Measurements from ENCODE around the gene KMT2D. TPM values are rescaled to one million over a fixed set of nuclear protein-coding genes. Genes with fewer than 3 reads are reported as not detected.

KMT2D gene
- total RNA-seq, 4 donors from 2014 or later: 36.0 to 99.0 (median 71.3) TPM

GRCh38 chr12:49013428-49013827, 47.2 kb downstream of the KMT2D start:
- TF ChIP-seq CTCF (IDR thresholded peaks at IDR 0.05 in 4 of 5, conservative IDR thresholded peaks at IDR 0.05 in 1 of 5) (no peak), POLR2A (IDR thresholded peaks at IDR 0.05) (no peak)
- Histone ChIP-seq H3K4me3 (no peak overlapping the region), H3K27me3 (no peaks in the 10 kb centered on the region), H3K4me1 (peaks cover 41 to 89% of the 10 kb centered on the region in 2 donors), H3K27ac (peak overlapping the region; percentile 75 to 99 (median 97)), H3K9me3 (no peaks in the 10 kb centered on the region), H3K36me3 (peaks cover 0 to 8% of the 10 kb centered on the region in 2 donors)
- DNase-seq (peak in 1 of 2 donors; percentile 48), ATAC-seq (peak; percentile 37 to 38)
- in situ Hi-C loops (cut with MboI; ENCODE audit: low sequenced_read_pairs in 4 of 4) (no loop called here), intact Hi-C loops (cut with DNase I; ENCODE audit: low total_unique reads) (loop anchor here (5.0 kb wide), 1 partner anchor 341 kb away; no protein-coding TSS in a partner anchor)

- in situ Hi-C loops (cut with MboI; ENCODE audit: low sequenced_read_pairs in 4 of 4): no loop called here
- Histone ChIP-seq H3K4me1 (peaks cover 37 to 90% of the 10 kb centered on the region in 2 donors), H3K27ac (peak overlapping the region; percentile 75 to 99 (median 97)), H3K27me3 (no peaks in the 10 kb centered on the region), H3K36me3 (peaks cover 0 to 8% of the 10 kb centered on the region in 2 donors), H3K9me3 (no peaks in the 10 kb centered on the region), H3K4me3 (no peak overlapping the region)
- no peak for TF ChIP-seq POLR2A (IDR thresholded peaks at IDR 0.05)
- no peak for TF ChIP-seq CTCF (IDR thresholded peaks at IDR 0.05 in 4 of 5, conservative IDR thresholded peaks at IDR 0.05 in 1 of 5)
- no peak for DNase-seq
- ATAC-seq: no peak
- intact Hi-C loops (cut with DNase I; ENCODE audit: low total_unique reads): loop anchor here (5.0 kb wide), 1 partner anchor 340 kb away; no protein-coding TSS in a partner anchor
These were observed 47.9 kb downstream of the KMT2D start for GRCh38 chr12:49012739-49013138.

Other genes with a start within 250 kb of the KMT2D start
- gene CACNB3, start 242.3 kb downstream of the KMT2D start, total RNA-seq: 1 to 10 TPM; 1.2 to 5.7 (median 2.7) TPM
- gene DDX23, start 208.6 kb downstream of the KMT2D start, total RNA-seq: 10 to 100 TPM; 55.8 to 80.6 (median 75.7) TPM
- gene RND1, start 194.9 kb downstream of the KMT2D start, total RNA-seq: under 1 TPM in 1 of 4 donors, not detected in 3; 0.36 TPM
- 1 to 10 TPM in 3 of 4 donors, not detected in 1; 2.1 to 3.9 (median 3.0) TPM for gene FKBP11, start 135.3 kb downstream of the KMT2D start, total RNA-seq
- gene ARF3, start 103.3 kb downstream of the KMT2D start, total RNA-seq: 10 to 100 TPM in 3 of 4 donors, 1 to 10 TPM in 1; 4.9 to 17.2 (median 13.5) TPM
- not detected for gene WNT10B, start 89.1 kb downstream of the KMT2D start, total RNA-seq
- gene WNT1, start 82.5 kb downstream of the KMT2D start, total RNA-seq: not detected
- gene DDN, start 61.4 kb downstream of the KMT2D start, total RNA-seq: 100 to 1,000 TPM in 3 of 4 donors, 10 to 100 TPM in 1; 26.8 to 415 (median 232) TPM
- gene PRKAG1, start 42.0 kb downstream of the KMT2D start, total RNA-seq: 10 to 100 TPM; 67.4 to 97.7 (median 83.9) TPM
- under 1 TPM in 2 of 4 donors, not detected in 2; 0.46 to 0.71 TPM for gene RHEBL1, start 9.2 kb upstream of the KMT2D start, total RNA-seq
- gene DHH, start 34.0 kb upstream of the KMT2D start, total RNA-seq: under 1 TPM in 3 of 4 donors, not detected in 1; 0.09 to 0.36 (median 0.15) TPM
- 10 to 100 TPM; 11.1 to 27.2 (median 15.9) TPM for gene LMBR1L, start 50.1 kb upstream of the KMT2D start, total RNA-seq
- gene TUBA1B, start 70.6 kb upstream of the KMT2D start, total RNA-seq: 1,000 to 10,000 TPM in 1 of 4 donors, 100 to 1,000 TPM in 3; 124 to 1,632 (median 402) TPM
- 10 to 100 TPM; 14.7 to 68.0 (median 25.1) TPM for gene TUBA1A, start 128.3 kb upstream of the KMT2D start, total RNA-seq
- gene TUBA1C, start 204.3 kb upstream of the KMT2D start, total RNA-seq: 100 to 1,000 TPM in 1 of 4 donors, 10 to 100 TPM in 3; 53.9 to 130 (median 72.5) TPM
- not detected for gene PRPH, start 234.4 kb upstream of the KMT2D start, total RNA-seq